Upper lobe of left lung (tissue), 6 donors: ENCODE results near the gene C11orf24. TPM values are rescaled to one million over a fixed set of nuclear protein-coding genes. Genes with fewer than 3 reads are reported as not detected.

Experiments
- ATAC-seq, 2 donors: fragments of 200-7000 bp; cut with Tn5 transposase; one replicate each; pipeline ENCODE4 v1.9.1; 2022; ENCODE audit warnings: mild to moderate bottlenecking in 2 of 2, moderate library complexity in 2 of 2; ENCODE audit not compliant: low FRiP score in 2 of 2
- DNase-seq, 2 donors: peaks; one replicate each; pipeline ENCODE4 v3.0.0-alpha.2; 2019 to 2020
- H3K27ac ChIP-seq, 4 donors: fragments of 200-600 bp; sonication (generic); one replicate each; pipeline ENCODE4 v1.5.1; 2016 to 2019
- H3K27me3 ChIP-seq, 4 donors: fragments of 200-600 bp; sonication (generic); one replicate each; pipeline ENCODE4 v1.5.1; 2017 to 2019
- H3K36me3 ChIP-seq, 4 donors: fragments of 200-600 bp; sonication (generic); one replicate each; pipeline ENCODE4 v1.5.1; 2016 to 2019
- H3K4me1 ChIP-seq, 4 donors: fragments of 200-600 bp; sonication (generic); one replicate each; pipeline ENCODE4 v1.5.1; 2018 to 2019
- H3K4me3 ChIP-seq, 4 donors: fragments of 200-600 bp; sonication (generic); one replicate each; pipeline ENCODE4 v1.5.1; 2017 to 2019; ENCODE audit warnings: mild to moderate bottlenecking in 2 of 4, moderate library complexity in 1 of 4
- H3K9me3 ChIP-seq, 4 donors: fragments of 200-600 bp; sonication (generic); one replicate each; pipeline ENCODE4 v1.5.1; 2018 to 2019
- CTCF ChIP-seq, 6 experiments: fragments of 450-650 bp in 4 of 6; fragments of 200-600 bp in 2 of 6; sonication (generic) in 2 of 6; IDR thresholded peaks; one replicate each; pipeline ENCODE4 v1.5.1; 2016 to 2019; ENCODE audit warnings: antibody characterized with exemption in 6 of 6
- EP300 ChIP-seq, 4 donors: sonication (generic); formaldehyde crosslinking; IDR thresholded peaks; one replicate each; pipeline ENCODE4 v1.5.1; 2017; ENCODE audit warnings: antibody characterized with exemption in 4 of 4, control low read depth in 2 of 4
- POLR2A ChIP-seq, 4 donors: fragments of 450-650 bp; IDR thresholded peaks; one replicate each; pipeline ENCODE4 v1.5.1; 2016 to 2017; ENCODE audit warnings: antibody characterized with exemption in 4 of 4, mild to moderate bottlenecking in 2 of 4
- POLR2AphosphoS5 ChIP-seq, 2 donors: sonication (generic); formaldehyde crosslinking; IDR thresholded peaks; one replicate each; pipeline ENCODE4 v1.5.1; 2017; ENCODE audit warnings: antibody characterized with exemption in 2 of 2
- WGBS, 2 donors: methylation state at CpG; one replicate each; pipeline ENCODE4 v1.1.5; 2017 to 2018; 5-methylcytosine and 5-hydroxymethylcytosine counted together
- total RNA-seq, 6 donors: library from RNA; depleted of rRNA in 4 of 6; stranded (reverse); fragments of >200 nt in 4 of 6; gene quantifications; one replicate each; pipeline versions ENCODE4 v1.1.0 to v1.2.1, GENCODE V29; 2016 to 2021
- donor health status: DM: no; HTN: no; CAD: no; lungs with moderate emphysema.
- donor health status: DM: no; HTN: yes; CAD: no; lungs with severe emphysema.

Gene C11orf24
- total RNA-seq, 6 donors from 2014 or later, result 13.9 to 37.5 (median 24.0) TPM

- Histone ChIP-seq H3K27ac (no peak overlapping the region), H3K27me3 (no peaks in the 10 kb centered on the region), H3K4me3 (no peak overlapping the region), H3K9me3 (no peaks in the 10 kb centered on the region), H3K36me3 (no peaks in the 10 kb centered on the region), H3K4me1 (peaks cover 9 to 18% (median 13%) of the 10 kb centered on the region in 4 donors)
- ATAC-seq (peak in 1 of 2 donors; percentile 37), DNase-seq (peak in 1 of 2 donors; percentile 48)
- WGBS, 2 donors, result 90 to 91% methylated on average over 9 to 15 of the region's 15 CpGs
- TF ChIP-seq EP300 (IDR thresholded peaks at IDR 0.05) (no peak), POLR2AphosphoS5 (IDR thresholded peaks at IDR 0.05) (no peak), CTCF (IDR thresholded peaks at IDR 0.05) (no peak), POLR2A (IDR thresholded peaks at IDR 0.05) (no peak)
Observed at GRCh38 chr11:68296344-68297051, 24.7 kb upstream of the C11orf24 start.

GRCh38 chr11:68295940-68296339 lies 24.2 kb upstream of the C11orf24 start:
- TF ChIP-seq CTCF (IDR thresholded peaks at IDR 0.05) (no peak), EP300 (IDR thresholded peaks at IDR 0.05) (no peak), POLR2AphosphoS5 (IDR thresholded peaks at IDR 0.05) (no peak), POLR2A (IDR thresholded peaks at IDR 0.05) (no peak)
- H3K27ac ChIP-seq, result no peak overlapping the region
- H3K4me3 ChIP-seq, result no peak overlapping the region
- ATAC-seq, result no peak
- WGBS, 2 donors, result 91 to 98% methylated on average over 4 to 5 of the region's 5 CpGs
- H3K9me3 ChIP-seq, result no peaks in the 10 kb centered on the region
- no peaks in the 10 kb centered on the region for H3K36me3 ChIP-seq
- no peaks in the 10 kb centered on the region for H3K27me3 ChIP-seq
- H3K4me1 ChIP-seq, result peaks cover 9 to 18% (median 13%) of the 10 kb centered on the region in 4 donors
- no peak for DNase-seq

- Histone ChIP-seq H3K4me3 (no peak overlapping the region), H3K27ac (no peak overlapping the region), H3K4me1 (peaks cover 9 to 18% (median 13%) of the 10 kb centered on the region in 4 donors), H3K27me3 (no peaks in the 10 kb centered on the region), H3K36me3 (no peaks in the 10 kb centered on the region), H3K9me3 (no peaks in the 10 kb centered on the region)
- no peak for ATAC-seq
- WGBS, 2 donors, result 94 to 97% methylated on average over 1 of the region's 1 CpG
- TF ChIP-seq POLR2AphosphoS5 (IDR thresholded peaks at IDR 0.05), result no peak
- no peak for TF ChIP-seq POLR2A (IDR thresholded peaks at IDR 0.05)
- no peak for TF ChIP-seq EP300 (IDR thresholded peaks at IDR 0.05)
- TF ChIP-seq CTCF (IDR thresholded peaks at IDR 0.05), result no peak
- DNase-seq, result no peak
Observed at GRCh38 chr11:68295271-68295670, 23.5 kb upstream of the C11orf24 start.

GRCh38 chr11:68293708-68294107 lies 21.9 kb upstream of the C11orf24 start:
- WGBS, 2 donors, result 70 to 76% methylated on average over 2 of the region's 2 CpGs
- no peak for ATAC-seq

More at GRCh38 chr11:68293708-68294107, 21.9 kb upstream of the C11orf24 start:
- H3K4me3 ChIP-seq, result no peak overlapping the region
- H3K36me3 ChIP-seq, result no peaks in the 10 kb centered on the region
- H3K27ac ChIP-seq, result no peak overlapping the region
- H3K27me3 ChIP-seq, result no peaks in the 10 kb centered on the region
- H3K4me1 ChIP-seq, result peaks cover 9 to 15% (median 12%) of the 10 kb centered on the region in 4 donors
- H3K9me3 ChIP-seq, result no peaks in the 10 kb centered on the region
- no peak for DNase-seq
- no peak for TF ChIP-seq CTCF (IDR thresholded peaks at IDR 0.05)
- no peak for TF ChIP-seq EP300 (IDR thresholded peaks at IDR 0.05)
- TF ChIP-seq POLR2AphosphoS5 (IDR thresholded peaks at IDR 0.05), result no peak
- TF ChIP-seq POLR2A (IDR thresholded peaks at IDR 0.05), result no peak
